Mucosa of rectum (tissue), 2 donors: ENCODE results near the gene ANTXR1.

Source experiments
- H3K27ac ChIP-seq, 2 donors: one replicate each; pipeline ENCODE4 v1.7.0; 2013; ENCODE audit warnings: inconsistent platforms in 2 of 2, low read depth in 2 of 2, low read length in 2 of 2
- H3K27me3 ChIP-seq, 2 donors: one replicate each; pipeline ENCODE4 v1.7.0; 2013; ENCODE audit warnings: low read length in 2 of 2; ENCODE audit not compliant: control insufficient read depth in 2 of 2, insufficient read depth in 2 of 2
- H3K36me3 ChIP-seq, 2 donors: one replicate each; pipeline ENCODE4 v1.7.0; 2013; ENCODE audit warnings: low read length in 2 of 2; ENCODE audit not compliant: control insufficient read depth in 2 of 2, insufficient read depth in 2 of 2
- H3K4me1 ChIP-seq, 2 donors: one replicate each; pipeline ENCODE4 v1.7.0; 2013; ENCODE audit warnings: low read length in 2 of 2, mild to moderate bottlenecking in 1 of 2; ENCODE audit not compliant: control insufficient read depth in 2 of 2, insufficient read depth in 2 of 2
- H3K4me3 ChIP-seq, 2 donors: one replicate each; pipeline ENCODE4 v1.7.0; 2013; ENCODE audit warnings: low read length in 2 of 2
- H3K9ac ChIP-seq, 2 donors: one replicate each; pipeline ENCODE4 v1.7.0; 2013; ENCODE audit warnings: low read length in 2 of 2, low read depth in 1 of 2, mild to moderate bottlenecking in 1 of 2
- H3K9me3 ChIP-seq, 2 donors: one replicate each; pipeline ENCODE4 v1.7.0; 2013; ENCODE audit warnings: low read length in 2 of 2; ENCODE audit not compliant: control insufficient read depth in 2 of 2
- donor health status: healthy.
- donor health status: Normal muscosa, but diverticular disease.

ANTXR1 gene

GRCh38 chr2:69156624-69157023, 143.6 kb downstream of the ANTXR1 start:
- Histone ChIP-seq H3K9me3 (no peaks in the 10 kb centered on the region), H3K27ac (no peak overlapping the region), H3K4me3 (no peak overlapping the region), H3K27me3 (no peaks in the 10 kb centered on the region), H3K9ac (no peak overlapping the region), H3K4me1 (peaks cover 5 to 6% of the 10 kb centered on the region in 2 donors), H3K36me3 (no peaks in the 10 kb centered on the region)

GRCh38 chr2:69157441-69157840, 144.5 kb downstream of the ANTXR1 start:
- Histone ChIP-seq H3K4me3 (no peak overlapping the region), H3K9me3 (no peaks in the 10 kb centered on the region), H3K4me1 (peaks cover 5 to 6% of the 10 kb centered on the region in 2 donors), H3K27ac (no peak overlapping the region), H3K9ac (no peak overlapping the region), H3K36me3 (no peaks in the 10 kb centered on the region), H3K27me3 (no peaks in the 10 kb centered on the region)

GRCh38 chr2:69159986-69160385, 147.0 kb downstream of the ANTXR1 start:
- no peaks in the 10 kb centered on the region for H3K36me3 ChIP-seq
- H3K9ac ChIP-seq: no peak overlapping the region
- H3K27ac ChIP-seq: no peak overlapping the region
- no peak overlapping the region for H3K4me3 ChIP-seq
- H3K27me3 ChIP-seq: no peaks in the 10 kb centered on the region
- H3K4me1 ChIP-seq: peaks cover under 1 to 7% of the 10 kb centered on the region in 2 donors
- H3K9me3 ChIP-seq: no peaks in the 10 kb centered on the region

- no peak overlapping the region for H3K4me3 ChIP-seq
- H3K27me3 ChIP-seq: no peaks in the 10 kb centered on the region
- H3K4me1 ChIP-seq: peaks cover 0 to 10% of the 10 kb centered on the region in 2 donors
- H3K36me3 ChIP-seq: no peaks in the 10 kb centered on the region
- no peak overlapping the region for H3K9ac ChIP-seq
- no peak overlapping the region for H3K27ac ChIP-seq
- H3K9me3 ChIP-seq: no peaks in the 10 kb centered on the region
These were observed 149.1 kb downstream of the ANTXR1 start for GRCh38 chr2:69162057-69162456.

- Histone ChIP-seq H3K9ac (no peak overlapping the region), H3K4me3 (no peak overlapping the region), H3K27me3 (no peaks in the 10 kb centered on the region), H3K27ac (peak overlapping the region; percentile 3 to 59), H3K36me3 (no peaks in the 10 kb centered on the region), H3K4me1 (peaks cover 0 to 11% of the 10 kb centered on the region in 2 donors), H3K9me3 (no peaks in the 10 kb centered on the region)
These were observed 150.1 kb downstream of the ANTXR1 start for GRCh38 chr2:69163109-69163508.

- Histone ChIP-seq H3K4me3 (no peak overlapping the region), H3K9me3 (no peaks in the 10 kb centered on the region), H3K4me1 (peaks cover 0 to 11% of the 10 kb centered on the region in 2 donors)
These were observed 150.6 kb downstream of the ANTXR1 start for GRCh38 chr2:69163556-69163955.

GRCh38 chr2:69164061-69164778, 151.2 kb downstream of the ANTXR1 start:
- H3K9me3 ChIP-seq: no peaks in the 10 kb centered on the region
- no peaks in the 10 kb centered on the region for H3K36me3 ChIP-seq
- H3K4me3 ChIP-seq: no peak overlapping the region
- H3K9ac ChIP-seq: no peak overlapping the region
- peak overlapping the region; percentile 53 to 59 for H3K27ac ChIP-seq
- H3K27me3 ChIP-seq: no peaks in the 10 kb centered on the region
- H3K4me1 ChIP-seq: peaks cover 0 to 11% of the 10 kb centered on the region in 2 donors

More at GRCh38 chr2:69163556-69163955, 150.6 kb downstream of the ANTXR1 start:
- H3K9ac ChIP-seq: no peak overlapping the region
- no peaks in the 10 kb centered on the region for H3K27me3 ChIP-seq
- H3K36me3 ChIP-seq: no peaks in the 10 kb centered on the region
- H3K27ac ChIP-seq: peak overlapping the region; percentile 53 to 59

- Histone ChIP-seq H3K4me1 (peaks cover 4 to 7% of the 10 kb centered on the region in 2 donors), H3K27ac (peak overlapping the region in 1 of 2 donors; percentile 59)
These were observed 152.3 kb downstream of the ANTXR1 start for GRCh38 chr2:69165091-69165880.

GRCh38 chr2:69166465-69166811, 153.5 kb downstream of the ANTXR1 start:
- no peak overlapping the region for H3K27ac ChIP-seq
- H3K4me1 ChIP-seq: peaks cover 5 to 6% of the 10 kb centered on the region in 2 donors
- no peaks in the 10 kb centered on the region for H3K36me3 ChIP-seq
- H3K4me3 ChIP-seq: no peak overlapping the region
- no peaks in the 10 kb centered on the region for H3K9me3 ChIP-seq
- H3K9ac ChIP-seq: no peak overlapping the region
- H3K27me3 ChIP-seq: no peaks in the 10 kb centered on the region

More at GRCh38 chr2:69165091-69165880, 152.3 kb downstream of the ANTXR1 start:
- Histone ChIP-seq H3K27me3 (no peaks in the 10 kb centered on the region), H3K36me3 (no peaks in the 10 kb centered on the region), H3K9me3 (no peaks in the 10 kb centered on the region), H3K9ac (no peak overlapping the region), H3K4me3 (no peak overlapping the region)

GRCh38 chr2:69166812-69167468, 154.0 kb downstream of the ANTXR1 start:
- Histone ChIP-seq H3K27ac (no peak overlapping the region), H3K4me1 (peaks cover 5 to 6% of the 10 kb centered on the region in 2 donors), H3K4me3 (no peak overlapping the region), H3K9me3 (no peaks in the 10 kb centered on the region), H3K36me3 (no peaks in the 10 kb centered on the region), H3K9ac (no peak overlapping the region), H3K27me3 (no peaks in the 10 kb centered on the region)
